HG02642 (cell line): ENCODE measurements around the gene MEF2C.

Source experiments
- ATAC-seq: cut with Tn5 transposase; IDR thresholded peaks from one replicate; pipeline ENCODE4 v1.9.1; 2021; ENCODE audit warnings: mild to moderate bottlenecking; ENCODE audit not compliant: unreplicated experiment, poor library complexity

Gene MEF2C

GRCh38 chr5:88669371-88670050 lies 213.5 kb downstream of the MEF2C start:
- no peak for ATAC-seq

- peak; percentile 25 for ATAC-seq
These were observed 215.3 kb downstream of the MEF2C start for GRCh38 chr5:88667496-88668201.
